HG02642 (cell line): ENCODE data around the gene RASA3.
"Not testable (repeated sequence)": the region's sequence is repeated elsewhere in the genome, so short reads cannot be mapped to it uniquely, and the experiment has no call there.

Experiments
- ATAC-seq: cut with Tn5 transposase; IDR thresholded peaks from one replicate; pipeline ENCODE4 v1.9.1; 2021; ENCODE audit warnings: mild to moderate bottlenecking; ENCODE audit not compliant: unreplicated experiment, poor library complexity

Gene RASA3

GRCh38 chr13:114157869-114158495, 25.6 kb upstream of the RASA3 start:
- ATAC-seq = no peak

- no peak for ATAC-seq
Observed at GRCh38 chr13:114155926-114156883, 23.8 kb upstream of the RASA3 start.

GRCh38 chr13:114155320-114155719, 22.9 kb upstream of the RASA3 start:
- ATAC-seq = no peak

GRCh38 chr13:114154476-114154875, 22.1 kb upstream of the RASA3 start:
- ATAC-seq = no peak

GRCh38 chr13:114153485-114154080, 21.2 kb upstream of the RASA3 start:
- ATAC-seq = no peak

GRCh38 chr13:114152831-114153371, 20.5 kb upstream of the RASA3 start:
- no peak for ATAC-seq

- ATAC-seq = no peak
Observed at GRCh38 chr13:114152285-114152645, 19.8 kb upstream of the RASA3 start.

GRCh38 chr13:114151565-114152284, 19.3 kb upstream of the RASA3 start:
- ATAC-seq = no peak

- no peak for ATAC-seq
Observed at GRCh38 chr13:114151031-114151430, 18.6 kb upstream of the RASA3 start.

GRCh38 chr13:114149774-114150740, 17.6 kb upstream of the RASA3 start:
- no peak for ATAC-seq

- ATAC-seq = not testable (repeated sequence)
Observed at GRCh38 chr13:114148886-114149285, 16.5 kb upstream of the RASA3 start.

GRCh38 chr13:114148521-114148855, 16.1 kb upstream of the RASA3 start:
- peak; percentile 78 for ATAC-seq

- peak; percentile 27 for ATAC-seq
Observed at GRCh38 chr13:114147803-114148520, 15.5 kb upstream of the RASA3 start.

- no peak for ATAC-seq
Observed at GRCh38 chr13:114146629-114147028, 14.2 kb upstream of the RASA3 start.

GRCh38 chr13:114146173-114146572, 13.8 kb upstream of the RASA3 start:
- no peak for ATAC-seq

GRCh38 chr13:114145722-114146121, 13.3 kb upstream of the RASA3 start:
- ATAC-seq = no peak

GRCh38 chr13:114145256-114145655, 12.8 kb upstream of the RASA3 start:
- no peak for ATAC-seq

GRCh38 chr13:114144606-114145244, 12.3 kb upstream of the RASA3 start:
- ATAC-seq = no peak
